Measurements from ENCODE around the gene LAMC2.

DNA sequence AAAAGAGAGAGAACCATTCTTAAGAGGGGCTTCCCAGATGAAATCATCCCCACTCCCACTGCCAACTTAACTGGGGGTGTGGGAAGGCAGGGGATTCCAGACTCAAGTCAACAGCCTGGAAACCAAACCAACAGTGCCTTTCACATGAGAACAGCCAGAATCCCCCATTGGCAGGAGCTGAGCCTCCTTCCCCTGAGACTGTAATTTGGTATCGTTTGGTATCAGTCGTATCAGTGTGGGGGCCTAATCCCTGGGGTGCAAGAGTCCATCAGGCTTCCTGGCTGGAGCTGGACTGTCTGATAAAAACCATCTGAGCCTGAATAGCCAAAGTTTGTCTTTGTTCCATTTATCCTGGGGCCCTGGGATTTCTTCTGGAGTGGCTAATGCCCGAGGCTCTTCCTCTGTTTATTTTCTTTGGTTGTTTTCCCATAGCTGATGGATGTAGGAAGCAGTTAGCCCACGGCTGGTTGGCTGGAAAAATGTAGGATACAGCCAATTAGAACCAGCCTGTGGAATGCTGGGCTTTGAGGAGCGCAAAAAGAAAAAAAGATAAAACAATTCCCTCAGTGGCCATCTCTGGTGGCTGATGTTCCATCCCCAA, 84.6 kb downstream of the LAMC2 start:
- no peak for TF ChIP-seq U2AF1 (optimal IDR thresholded peaks at IDR 0.05; ENCODE audit: low read depth, low read length)
- no peak for TF ChIP-seq ZNF773 (CRISPR knock-in tag; IDR thresholded peaks at IDR 0.05; ENCODE audit: borderline replicate concordance)
- TF ChIP-seq POLR2AphosphoS5 (IDR thresholded peaks at IDR 0.05; ENCODE audit: low read depth, low read length): no peak
- TF ChIP-seq FOXM1 (CRISPR knock-in tag; IDR thresholded peaks at IDR 0.05): no peak
- TF ChIP-seq, protein P1, sequence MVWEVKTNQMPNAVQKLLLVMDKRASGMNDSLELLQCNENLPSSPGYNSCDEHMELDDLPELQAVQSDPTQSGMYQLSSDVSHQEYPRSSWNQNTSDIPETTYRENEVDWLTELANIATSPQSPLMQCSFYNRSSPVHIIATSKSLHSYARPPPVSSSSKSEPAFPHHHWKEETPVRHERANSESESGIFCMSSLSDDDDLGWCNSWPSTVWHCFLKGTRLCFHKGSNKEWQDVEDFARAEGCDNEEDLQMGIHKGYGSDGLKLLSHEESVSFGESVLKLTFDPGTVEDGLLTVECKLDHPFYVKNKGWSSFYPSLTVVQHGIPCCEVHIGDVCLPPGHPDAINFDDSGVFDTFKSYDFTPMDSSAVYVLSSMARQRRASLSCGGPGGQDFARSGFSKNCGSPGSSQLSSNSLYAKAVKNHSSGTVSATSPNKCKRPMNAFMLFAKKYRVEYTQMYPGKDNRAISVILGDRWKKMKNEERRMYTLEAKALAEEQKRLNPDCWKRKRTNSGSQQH (CRISPR knock-in tag; IDR thresholded peaks at IDR 0.05; ENCODE audit: low read depth): no peak
